SK-N-SH (cell line): ENCODE results near the gene MORN3. TPM values are rescaled to one million over a fixed set of nuclear protein-coding genes. Genes with fewer than 3 reads are reported as not detected.

Source experiments
- CTCF ChIA-PET: fragments of 300-600, 350-600 bp; formaldehyde crosslinking; extraction: SDS; loops from one replicate; lab custom pipeline; 2021; lab: Yijun Ruan, JAX
- POLR2A ChIA-PET: fragments of 350-600 bp; sonication (Branson Sonifier 250); formaldehyde crosslinking; extraction: SDS; loops from one replicate; lab custom pipeline; 2020; ENCODE audit warnings: antibody characterized with exemption, inconsistent platforms; lab: Yijun Ruan, JAX
- DNase-seq: peaks from one replicate; pipeline ENCODE4 v3.0.0; 2012
- H2AFZ ChIP-seq: fragments of 200-600 bp; sonication (generic); 2 replicates; pipeline ENCODE4 v1.8.1; 2016; ENCODE audit warnings: antibody characterized with exemption, mild to moderate bottlenecking, low read depth
- H3F3A ChIP-seq: fragments of 200-600 bp; sonication (generic); replicated peaks from 2 replicates; pipeline ENCODE3; 2016; ENCODE audit warnings: antibody characterized with exemption, mild to moderate bottlenecking; ENCODE audit not compliant: insufficient read depth
- H3K27ac ChIP-seq, 2 experiments: fragments of 200-500 bp in 1 of 2; fragments of 200-600 bp in 1 of 2; sonication (Bioruptor generic) in 1 of 2; sonication (generic), shearing (Covaris generic) in 1 of 2; 2 replicates each; pipeline versions ENCODE4 v1.5.1 to v1.6.1; 2014 to 2016; ENCODE audit warnings: low read depth in 2 of 2, inconsistent platforms in 1 of 2, low read length in 1 of 2, mild to moderate bottlenecking in 1 of 2, mixed read lengths in 1 of 2
- H3K27me3 ChIP-seq: fragments of 200-600 bp; sonication (generic), shearing (Covaris generic); 2 replicates; pipeline ENCODE4 v1.6.1; 2016; ENCODE audit warnings: mixed run types; ENCODE audit not compliant: insufficient read depth
- H3K36me3 ChIP-seq, 2 experiments: fragments of 200-500 bp in 1 of 2; fragments of 200-600 bp in 1 of 2; sonication (Bioruptor generic) in 1 of 2; sonication (generic) in 1 of 2; replicated peaks in 1 of 2; 2 replicates each; pipeline versions ENCODE3 to v1.5.1; 2014 to 2016; ENCODE audit warnings: low read length in 1 of 2, mild to moderate bottlenecking in 1 of 2; ENCODE audit not compliant: insufficient read depth in 2 of 2, control insufficient read depth in 1 of 2
- H3K4me1 ChIP-seq, 2 experiments: fragments of 200-500 bp in 1 of 2; fragments of 200-600 bp in 1 of 2; sonication (Bioruptor generic) in 1 of 2; sonication (generic), shearing (Covaris generic) in 1 of 2; 2 replicates each; pipeline versions ENCODE4 v1.5.1 to v1.6.1; 2014 to 2016; ENCODE audit warnings: low read depth in 1 of 2, low read length in 1 of 2, mixed run types in 1 of 2; ENCODE audit not compliant: insufficient read depth in 2 of 2, control insufficient read depth in 1 of 2
- H3K4me2 ChIP-seq: fragments of 200-600 bp; sonication (generic), shearing (Covaris generic); 2 replicates; pipeline ENCODE4 v1.6.1; 2017; ENCODE audit warnings: mixed run types
- H3K4me3 ChIP-seq, 2 experiments: fragments of 200-500 bp in 1 of 2; fragments of 200-600 bp in 1 of 2; sonication (Bioruptor generic) in 1 of 2; sonication (generic), shearing (Covaris generic) in 1 of 2; 2 replicates each; pipeline versions ENCODE4 v1.5.1 to v1.8.1; 2014 to 2016; ENCODE audit warnings: low read depth in 2 of 2, inconsistent platforms in 1 of 2, low read length in 1 of 2, mild to moderate bottlenecking in 1 of 2, mixed read lengths in 1 of 2, moderate library complexity in 1 of 2
- H3K79me2 ChIP-seq: fragments of 200-600 bp; sonication (generic); 2 replicates; pipeline ENCODE4 v1.8.1; 2017; ENCODE audit warnings: mild to moderate bottlenecking; ENCODE audit not compliant: insufficient read depth
- H3K9ac ChIP-seq: fragments of 200-600 bp; sonication (generic); 2 replicates; pipeline ENCODE4 v1.6.1; 2017; ENCODE audit warnings: mixed run types
- H3K9me2 ChIP-seq: fragments of 200-600 bp; sonication (generic); 2 replicates; pipeline ENCODE4 v1.6.1; 2017; ENCODE audit warnings: mixed run types
- H3K9me3 ChIP-seq: fragments of 200-600 bp; sonication (generic); 2 replicates; pipeline ENCODE4 v1.6.1; 2017; ENCODE audit warnings: mixed run types, mild to moderate bottlenecking, moderate library complexity
- H4K20me1 ChIP-seq: fragments of 200-600 bp; sonication (generic); 2 replicates; pipeline ENCODE4 v1.6.1; 2017; ENCODE audit warnings: mild to moderate bottlenecking, mixed run types; ENCODE audit not compliant: insufficient read depth
- CHD2 ChIP-seq: fragments of 150-350 bp; IDR thresholded peaks from 2 replicates; pipeline ENCODE4 v1.6.1; 2018; ENCODE audit warnings: low read length; ENCODE audit not compliant: partially characterized antibody
- EZH2phosphoT487 ChIP-seq: fragments of 200-600 bp; sonication (generic); IDR thresholded peaks from 2 replicates; pipeline ENCODE4 v1.6.1; 2017; ENCODE audit warnings: low read depth, mixed run types, mild to moderate bottlenecking, antibody characterized with exemption, moderate library complexity, borderline replicate concordance
- FOXJ3 ChIP-seq: sonication (generic); formaldehyde crosslinking; IDR thresholded peaks from 2 replicates; pipeline ENCODE4 v1.5.1; 2020; ENCODE audit warnings: mild to moderate bottlenecking, missing genetic modification reagents
- GATA2 ChIP-seq: sonication (generic); formaldehyde crosslinking; IDR thresholded peaks from 2 replicates; pipeline ENCODE4 v1.5.0; 2020; ENCODE audit warnings: mild to moderate bottlenecking, missing genetic modification reagents
- IRF3 ChIP-seq: fragments of 150-350 bp; IDR thresholded peaks from 2 replicates; pipeline ENCODE4 v1.6.1; 2016; ENCODE audit warnings: mild to moderate bottlenecking, low read depth, low read length
- JUND ChIP-seq: IDR thresholded peaks from 2 replicates; pipeline ENCODE4 v1.4.0; 2012
- MAX ChIP-seq: IDR thresholded peaks from 2 replicates; pipeline ENCODE4 v1.4.0; 2012; ENCODE audit warnings: low read depth
- MEF2A ChIP-seq: IDR thresholded peaks from 2 replicates; pipeline ENCODE4 v1.4.0; 2012; ENCODE audit warnings: low read depth, borderline replicate concordance
- NFIC ChIP-seq: IDR thresholded peaks from 2 replicates; pipeline ENCODE4 v1.4.0; 2012; ENCODE audit warnings: borderline replicate concordance
- PBX3 ChIP-seq: IDR thresholded peaks from 2 replicates; pipeline ENCODE4; 2012
- RCOR1 ChIP-seq: fragments of 150-350 bp; IDR thresholded peaks from 2 replicates; pipeline ENCODE4 v1.6.1; 2017; ENCODE audit warnings: antibody characterized with exemption, low read length
- RFX5 ChIP-seq: IDR thresholded peaks from 2 replicates; pipeline ENCODE4 v1.6.1; 2012; ENCODE audit warnings: mild to moderate bottlenecking, improper control_type of control experiment, low read length
- RXRA ChIP-seq: IDR thresholded peaks from 2 replicates; pipeline ENCODE4 v1.4.0; 2012; ENCODE audit warnings: low read depth, mild to moderate bottlenecking, borderline replicate concordance
- SMC3 ChIP-seq: IDR thresholded peaks from 2 replicates; pipeline ENCODE4 v1.6.1; 2012; ENCODE audit warnings: low read depth, low read length, improper control_type of control experiment
- TCF12 ChIP-seq: IDR thresholded peaks from 2 replicates; pipeline ENCODE4 v1.4.0; 2012
- USF1 ChIP-seq: IDR thresholded peaks from 2 replicates; pipeline ENCODE4 v1.4.0; 2012; ENCODE audit warnings: low read depth, borderline replicate concordance
- YY1 ChIP-seq: IDR thresholded peaks from 2 replicates; pipeline ENCODE4 v1.4.0; 2012; ENCODE audit warnings: low read depth, mild to moderate bottlenecking
- ZBTB33 ChIP-seq: IDR thresholded peaks from 2 replicates; pipeline ENCODE4 v1.4.0; 2012; ENCODE audit warnings: low read depth, borderline replicate concordance
- WGBS: methylation state at CpG from one replicate; pipeline ENCODE4 v1.1.6; 2017; ENCODE audit warnings: low lambda C conversion rate; 5-methylcytosine and 5-hydroxymethylcytosine counted together
- polyA plus RNA-seq, 3 experiments: library from polyadenylated mRNA; depleted of rRNA; stranded (reverse); fragments of >200 nt; gene quantifications; 2 replicates each; pipeline ENCODE4 v1.2.3, GENCODE V29; 2012

MORN3 gene
- polyA plus RNA-seq, 1 of the 3 experiments (the other 2 are of a cell fraction), result 2.7 TPM

GRCh38 chr12:121638298-121639202, 30.9 kb downstream of the MORN3 start:
- CTCF ChIA-PET, result interaction anchor here (0.9 to 5.0 kb wide), 6 partner anchors 12 to 86 kb away, joined by 3 to 23 read pairs (median 6); partner anchors contain the start of genes MORN3 and ORAI1
- 88% methylated on average over 7 of the region's 14 CpGs for WGBS
- H3K27me3 ChIP-seq, result no peaks in the 10 kb centered on the region

GRCh38 chr12:121637231-121637914, 32.1 kb downstream of the MORN3 start:
- CTCF ChIA-PET, result interaction anchor here (0.9 to 5.0 kb wide), 8 partner anchors 11 to 157 kb away, joined by 3 to 23 read pairs (median 6); partner anchors contain the start of genes MORN3 and ORAI1
- H3K36me3 ChIP-seq, result no peaks in the 10 kb centered on the region
- H4K20me1 ChIP-seq, result no peaks in the 10 kb centered on the region
- no peak for DNase-seq
- POLR2A ChIA-PET, result interaction anchor here (0.9 to 1.2 kb wide), 2 partner anchors 10 to 35 kb away, joined by 4 read pairs; partner anchors contain the start of gene ORAI1
- H3K4me2 ChIP-seq, result no peak overlapping the region
- no peak overlapping the region for H3K4me3 ChIP-seq
- H3F3A ChIP-seq, result no peaks in the 10 kb centered on the region
- 92% methylated on average over 5 of the region's 10 CpGs for WGBS
- no peaks in the 10 kb centered on the region for H3K27me3 ChIP-seq
- no peak overlapping the region for H2AFZ ChIP-seq
- H3K9me3 ChIP-seq, result no peaks in the 10 kb centered on the region
- no peak overlapping the region for H3K27ac ChIP-seq
- peaks cover 19% of the 10 kb centered on the region for H3K79me2 ChIP-seq
- no peaks in the 10 kb centered on the region for H3K9me2 ChIP-seq
- peaks cover 0 to 13% of the 10 kb centered on the region in 2 experiments; a peak in 1 of 4 replicates for H3K4me1 ChIP-seq
- no peak overlapping the region for H3K9ac ChIP-seq
- TF ChIP-seq RCOR1, result no peak
- TF ChIP-seq CHD2, result no peak
- TF ChIP-seq EZH2phosphoT487, result no peak
- TF ChIP-seq RXRA, result no peak
- no peak for TF ChIP-seq FOXJ3 (CRISPR knock-in tag)
- TF ChIP-seq MEF2A, result no peak
- TF ChIP-seq TCF12, result no peak
- TF ChIP-seq MAX, result no peak
- no peak for TF ChIP-seq USF1
- no peak for TF ChIP-seq JUND
- no peak for TF ChIP-seq ZBTB33
- no peak for TF ChIP-seq SMC3
- TF ChIP-seq GATA2 (CRISPR knock-in tag), result no peak
- no peak for TF ChIP-seq IRF3
- TF ChIP-seq RFX5, result no peak

More at GRCh38 chr12:121638298-121639202, 30.9 kb downstream of the MORN3 start:
- H3K4me1 ChIP-seq, result peaks cover 0 to 4% of the 10 kb centered on the region in 2 experiments; a peak in 1 of 4 replicates
- no peak for TF ChIP-seq RXRA
- no peak for TF ChIP-seq YY1
- TF ChIP-seq EZH2phosphoT487, result no peak
- no peak for TF ChIP-seq JUND
- TF ChIP-seq NFIC, result no peak
- no peak for TF ChIP-seq PBX3
- TF ChIP-seq, all 33 proteins: peak for 0
- Histone ChIP-seq H3K4me3 (no peak overlapping the region), H3K9me2 (no peaks in the 10 kb centered on the region), H3K27ac (no peak overlapping the region), H3K36me3 (no peaks in the 10 kb centered on the region), H3K9ac (no peak overlapping the region), H3F3A (no peaks in the 10 kb centered on the region), H3K79me2 (peaks cover 10% of the 10 kb centered on the region; the same call in 1 of the 2 replicates), H4K20me1 (no peaks in the 10 kb centered on the region), H3K9me3 (no peaks in the 10 kb centered on the region), H3K4me2 (no peak overlapping the region), H2AFZ (no peak overlapping the region)
- DNase-seq, result no peak
- POLR2A ChIA-PET, result interaction anchor here (1.2 kb wide), 1 partner anchor 12 kb away, joined by 4 read pairs; the partner anchor contains the start of gene ORAI1
